Fibroblast of pulmonary artery (primary cell): Measurements from ENCODE around the gene TNP1.

Experiments used
- DNase-seq: peaks from one replicate; pipeline ENCODE4 v3.0.0-alpha.2; 2010; ENCODE audit warnings: low read depth
- H3K4me3 ChIP-seq: replicated peaks from 2 replicates; pipeline ENCODE4 v1.5.1; 2011; ENCODE audit warnings: low read depth, mild to moderate bottlenecking, control low read depth, low read length, moderate library complexity
- CTCF ChIP-seq: IDR thresholded peaks from 2 replicates; pipeline ENCODE4 v1.5.1; 2011; ENCODE audit warnings: mild to moderate bottlenecking, control low read depth, low read length, inconsistent platforms; ENCODE audit errors: missing control alignments

TNP1 gene

GRCh38 chr2:216810399-216811160 is 49.3 kb downstream of the TNP1 start:
- no peak for TF ChIP-seq CTCF
- no peak overlapping the region for H3K4me3 ChIP-seq
- DNase-seq, result no peak
